Ishikawa (cell line): ENCODE data around the gene TIAM1.

ENCODE experiments used
- CEBPB ChIP-seq: IDR thresholded peaks from 2 replicates; pipeline ENCODE4 v1.6.1; 2012
- CREB1 ChIP-seq: IDR thresholded peaks from 2 replicates; pipeline ENCODE4 v1.6.1; 2012; ENCODE audit warnings: low read depth
- EGR1 ChIP-seq: IDR thresholded peaks from 2 replicates; pipeline ENCODE4 v1.6.1; 2012
- EP300 ChIP-seq: IDR thresholded peaks from 2 replicates; pipeline ENCODE4 v1.6.1; 2012; ENCODE audit warnings: borderline replicate concordance
- FOXM1 ChIP-seq: IDR thresholded peaks from 2 replicates; pipeline ENCODE4 v1.6.1; 2012; ENCODE audit warnings: low read depth, borderline replicate concordance
- NFIC ChIP-seq: IDR thresholded peaks from 2 replicates; pipeline ENCODE4 v1.6.1; 2012
- RAD21 ChIP-seq: IDR thresholded peaks from 2 replicates; pipeline ENCODE4 v1.6.1; 2012; ENCODE audit warnings: low read depth
- TAF1 ChIP-seq: IDR thresholded peaks from 2 replicates; pipeline ENCODE4 v1.6.1; 2012; ENCODE audit warnings: low read depth, mild to moderate bottlenecking
- TCF12 ChIP-seq: IDR thresholded peaks from 2 replicates; pipeline ENCODE4 v1.6.1; 2012; ENCODE audit warnings: low read depth
- TEAD4 ChIP-seq: IDR thresholded peaks from 2 replicates; pipeline ENCODE4 v1.6.1; 2012
- YY1 ChIP-seq: IDR thresholded peaks from 2 replicates; pipeline ENCODE4 v1.6.1; 2012; ENCODE audit warnings: low read depth
- ZBTB7A ChIP-seq: IDR thresholded peaks from 2 replicates; pipeline ENCODE4 v1.6.1; 2012; ENCODE audit warnings: low read depth
- TF ChIP-seq, protein P1 (sequence below): IDR thresholded peaks from 2 replicates; pipeline ENCODE4 v1.6.1; 2012
- TF ChIP-seq, protein P2 (sequence below): IDR thresholded peaks from 2 replicates; pipeline ENCODE4 v1.6.1; 2012; ENCODE audit warnings: low read depth, mild to moderate bottlenecking
- TF ChIP-seq, protein P3 (sequence below): IDR thresholded peaks from 2 replicates; pipeline ENCODE4 v1.6.1; 2012

Gene TIAM1

DNA sequence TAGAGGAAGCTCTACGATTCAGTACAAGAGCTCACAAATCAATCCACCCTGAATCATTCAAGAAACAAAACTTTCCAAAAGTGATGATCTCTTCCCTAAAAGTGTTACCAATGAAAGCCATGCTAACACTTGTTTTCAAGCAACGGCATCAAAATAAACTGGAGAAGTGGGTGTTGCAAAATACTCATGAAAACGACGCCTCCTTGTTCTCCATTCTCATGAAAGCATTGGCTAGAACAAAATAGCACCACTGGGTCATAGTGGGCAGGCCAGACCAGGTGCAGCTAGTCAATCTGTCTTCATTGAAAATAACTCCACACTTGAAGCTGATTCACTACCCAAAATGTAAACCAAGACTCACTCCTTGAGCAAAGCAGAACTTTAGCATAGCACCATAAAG is 4.3 kb downstream of the TIAM1 start:
- TF ChIP-seq, protein P1, sequence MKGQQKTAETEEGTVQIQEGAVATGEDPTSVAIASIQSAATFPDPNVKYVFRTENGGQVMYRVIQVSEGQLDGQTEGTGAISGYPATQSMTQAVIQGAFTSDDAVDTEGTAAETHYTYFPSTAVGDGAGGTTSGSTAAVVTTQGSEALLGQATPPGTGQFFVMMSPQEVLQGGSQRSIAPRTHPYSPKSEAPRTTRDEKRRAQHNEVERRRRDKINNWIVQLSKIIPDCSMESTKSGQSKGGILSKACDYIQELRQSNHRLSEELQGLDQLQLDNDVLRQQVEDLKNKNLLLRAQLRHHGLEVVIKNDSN = no peak
- TF ChIP-seq EP300 = no peak
- TF ChIP-seq TEAD4 = no peak
- no peak for TF ChIP-seq CEBPB
- no peak for TF ChIP-seq FOXM1
- TF ChIP-seq, protein P2, sequence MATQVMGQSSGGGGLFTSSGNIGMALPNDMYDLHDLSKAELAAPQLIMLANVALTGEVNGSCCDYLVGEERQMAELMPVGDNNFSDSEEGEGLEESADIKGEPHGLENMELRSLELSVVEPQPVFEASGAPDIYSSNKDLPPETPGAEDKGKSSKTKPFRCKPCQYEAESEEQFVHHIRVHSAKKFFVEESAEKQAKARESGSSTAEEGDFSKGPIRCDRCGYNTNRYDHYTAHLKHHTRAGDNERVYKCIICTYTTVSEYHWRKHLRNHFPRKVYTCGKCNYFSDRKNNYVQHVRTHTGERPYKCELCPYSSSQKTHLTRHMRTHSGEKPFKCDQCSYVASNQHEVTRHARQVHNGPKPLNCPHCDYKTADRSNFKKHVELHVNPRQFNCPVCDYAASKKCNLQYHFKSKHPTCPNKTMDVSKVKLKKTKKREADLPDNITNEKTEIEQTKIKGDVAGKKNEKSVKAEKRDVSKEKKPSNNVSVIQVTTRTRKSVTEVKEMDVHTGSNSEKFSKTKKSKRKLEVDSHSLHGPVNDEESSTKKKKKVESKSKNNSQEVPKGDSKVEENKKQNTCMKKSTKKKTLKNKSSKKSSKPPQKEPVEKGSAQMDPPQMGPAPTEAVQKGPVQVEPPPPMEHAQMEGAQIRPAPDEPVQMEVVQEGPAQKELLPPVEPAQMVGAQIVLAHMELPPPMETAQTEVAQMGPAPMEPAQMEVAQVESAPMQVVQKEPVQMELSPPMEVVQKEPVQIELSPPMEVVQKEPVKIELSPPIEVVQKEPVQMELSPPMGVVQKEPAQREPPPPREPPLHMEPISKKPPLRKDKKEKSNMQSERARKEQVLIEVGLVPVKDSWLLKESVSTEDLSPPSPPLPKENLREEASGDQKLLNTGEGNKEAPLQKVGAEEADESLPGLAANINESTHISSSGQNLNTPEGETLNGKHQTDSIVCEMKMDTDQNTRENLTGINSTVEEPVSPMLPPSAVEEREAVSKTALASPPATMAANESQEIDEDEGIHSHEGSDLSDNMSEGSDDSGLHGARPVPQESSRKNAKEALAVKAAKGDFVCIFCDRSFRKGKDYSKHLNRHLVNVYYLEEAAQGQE = no peak
- no peak for TF ChIP-seq NFIC
- TF ChIP-seq TCF12 = no peak
- TF ChIP-seq CREB1 = no peak
- TF ChIP-seq YY1 = no peak
- no peak for TF ChIP-seq TAF1
- TF ChIP-seq ZBTB7A = no peak

DNA sequence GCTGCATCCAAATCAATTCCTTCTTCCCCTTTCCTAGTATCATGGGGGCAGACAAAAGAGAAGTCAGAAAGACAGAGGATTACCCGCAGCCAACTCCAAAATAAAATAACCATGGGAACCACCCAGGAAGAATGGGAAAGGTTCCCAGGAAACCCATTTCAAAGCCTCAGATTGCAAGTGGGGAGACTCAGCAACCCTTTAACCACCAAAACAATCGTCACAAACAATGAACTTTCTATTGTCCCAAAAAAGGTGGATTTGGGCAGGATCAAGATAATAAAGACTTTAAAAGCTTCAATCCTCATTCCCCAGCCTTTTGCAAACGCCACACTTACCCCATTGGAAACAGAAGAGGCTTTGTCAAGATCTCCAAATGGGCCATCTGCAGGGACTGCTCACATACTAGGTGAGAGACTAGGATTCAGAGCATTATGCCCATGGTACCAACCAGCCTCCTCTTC is 5.1 kb downstream of the TIAM1 start:
- TF ChIP-seq TCF12 = no peak
- no peak for TF ChIP-seq CEBPB
- TF ChIP-seq YY1 = no peak
- TF ChIP-seq RAD21 = no peak
- TF ChIP-seq, protein P2 = no peak
- TF ChIP-seq ZBTB7A = no peak

DNA sequence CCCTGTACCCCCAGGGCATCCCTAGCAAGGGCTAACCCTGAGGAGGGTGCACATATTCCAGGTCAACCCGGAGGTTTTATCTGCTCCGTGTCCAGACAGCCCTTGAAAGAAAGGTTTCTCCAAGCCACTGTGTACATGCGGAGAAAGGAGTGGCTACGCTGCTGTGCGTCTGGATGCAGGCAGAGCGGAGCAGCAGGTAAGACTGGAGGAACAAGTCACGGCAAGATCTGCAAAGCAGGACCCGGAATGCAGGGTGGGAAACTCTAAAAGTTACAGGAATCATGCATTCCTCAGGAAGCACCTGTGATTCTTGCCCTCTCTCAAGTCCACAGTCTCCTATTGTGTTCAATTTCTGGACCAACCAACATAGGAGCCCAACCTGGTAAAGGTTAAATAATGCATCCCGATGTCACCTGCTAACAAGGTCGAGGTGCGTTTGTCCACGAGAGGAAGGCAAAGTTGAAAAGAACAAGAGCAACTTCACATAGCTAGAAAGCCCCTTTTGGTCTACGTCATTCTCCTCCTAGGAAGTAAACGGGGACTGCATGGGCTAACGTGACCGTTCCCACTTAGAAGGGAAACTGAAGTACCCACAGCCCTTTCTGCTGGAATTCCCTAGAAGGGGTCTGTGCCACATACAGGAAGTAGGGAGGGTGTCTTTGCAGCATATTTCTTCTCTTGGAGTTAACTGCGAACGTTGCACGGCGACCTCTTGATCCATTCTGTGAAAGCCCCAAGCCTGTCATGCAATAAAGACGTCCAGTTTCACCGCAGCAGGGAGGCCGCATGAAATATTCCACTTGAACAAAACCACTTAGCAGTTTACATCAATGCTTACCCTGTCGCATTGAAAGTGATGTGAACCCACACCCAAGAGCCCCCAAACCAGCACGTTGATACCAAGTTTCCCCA is 5.8 kb downstream of the TIAM1 start:
- no peak for TF ChIP-seq TAF1
- TF ChIP-seq, protein P1 = no peak

DNA sequence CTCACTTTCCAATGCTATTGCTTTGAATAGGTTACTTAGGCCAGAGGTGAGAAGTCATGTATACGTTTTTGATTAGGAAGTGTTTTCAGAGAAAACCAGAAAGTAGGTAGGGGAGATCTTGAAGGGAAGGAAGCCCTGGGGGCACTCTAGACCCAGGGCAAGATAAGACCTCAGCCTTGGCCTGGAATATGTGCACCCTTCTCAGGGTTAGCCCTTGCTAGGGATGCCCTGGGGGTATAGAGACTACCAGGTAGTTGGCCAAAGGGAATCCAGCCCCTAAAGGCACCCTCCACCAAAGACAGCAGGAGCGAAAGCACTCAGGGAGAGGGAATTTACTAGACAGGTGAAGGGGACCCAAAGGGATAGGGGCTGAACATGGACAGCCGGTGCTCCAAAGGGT is 7.0 kb downstream of the TIAM1 start:
- TF ChIP-seq YY1 = no peak
- TF ChIP-seq CEBPB = no peak
- TF ChIP-seq, protein P1 = no peak
- no peak for TF ChIP-seq ZBTB7A
- no peak for TF ChIP-seq EGR1
- no peak for TF ChIP-seq RAD21
- no peak for TF ChIP-seq CREB1
- TF ChIP-seq, protein P2 = no peak
- no peak for TF ChIP-seq TEAD4
- TF ChIP-seq TAF1 = no peak
- TF ChIP-seq FOXM1 = no peak
- TF ChIP-seq, protein P3, sequence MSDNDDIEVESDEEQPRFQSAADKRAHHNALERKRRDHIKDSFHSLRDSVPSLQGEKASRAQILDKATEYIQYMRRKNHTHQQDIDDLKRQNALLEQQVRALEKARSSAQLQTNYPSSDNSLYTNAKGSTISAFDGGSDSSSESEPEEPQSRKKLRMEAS = no peak
- no peak for TF ChIP-seq NFIC
- no peak for TF ChIP-seq EP300
- no peak for TF ChIP-seq TCF12
